ENCODE measurements around the gene SEMA5B.

The SEMA5B gene

DNA sequence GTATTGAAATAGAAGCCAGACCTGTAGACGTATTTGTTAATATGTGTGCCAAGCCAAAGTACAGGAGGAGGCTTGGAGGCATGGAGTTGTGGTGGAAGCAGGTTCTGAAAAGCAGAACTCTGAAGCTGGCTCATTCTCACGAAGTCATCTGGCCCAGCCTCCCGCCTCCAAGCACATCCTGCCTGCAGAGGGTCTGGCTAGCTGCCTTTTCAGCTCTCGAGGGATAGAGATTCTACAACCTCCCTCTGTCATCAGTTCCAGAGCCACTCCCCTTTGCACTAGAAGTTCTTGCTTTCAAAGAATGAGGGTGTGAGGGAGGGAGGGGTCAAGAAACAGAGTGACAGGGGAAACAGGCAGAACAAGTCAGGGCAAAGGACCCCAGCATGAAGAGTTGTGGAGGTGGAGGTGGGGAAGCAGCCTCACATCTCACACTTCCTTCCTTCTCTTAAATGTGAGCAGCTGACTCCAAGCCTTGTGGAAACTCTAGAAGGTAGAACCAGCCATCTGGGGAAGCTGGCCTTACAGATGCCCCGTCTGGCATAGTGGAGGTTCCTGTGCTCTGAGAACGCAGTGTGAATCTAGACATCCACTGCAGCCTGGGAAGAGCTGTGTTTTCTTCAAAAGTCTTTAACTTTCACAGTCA lies 137.4 kb downstream of the SEMA5B start:
- no peak for DNase-seq

DNA sequence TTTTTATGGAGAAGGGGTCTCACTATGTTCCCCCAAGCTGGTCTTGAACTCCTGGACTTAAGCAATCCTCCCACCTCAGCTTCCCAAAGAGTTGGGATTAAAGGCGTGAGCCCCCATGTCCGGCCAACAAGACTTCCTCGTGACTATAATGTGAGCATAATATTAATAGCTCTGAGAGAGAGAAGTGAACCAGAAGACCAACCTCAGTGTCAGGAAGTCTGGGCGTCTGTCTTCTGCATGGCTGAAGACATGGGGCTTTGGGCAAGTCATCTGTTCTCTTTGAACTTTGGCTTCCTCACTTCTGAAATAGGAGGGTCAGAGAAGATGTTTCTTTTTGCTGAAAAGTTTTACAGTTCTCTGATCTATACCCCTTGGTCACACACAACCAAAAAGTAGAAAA lies 140.6 kb downstream of the SEMA5B start:
- DNase-seq, result no peak

GRCh38 chr3:122886251-122886650 lies 141.3 kb downstream of the SEMA5B start:
- no peak for DNase-seq

GRCh38 chr3:122882361-122882947 lies 145.1 kb downstream of the SEMA5B start:
- no peak for DNase-seq

DNA sequence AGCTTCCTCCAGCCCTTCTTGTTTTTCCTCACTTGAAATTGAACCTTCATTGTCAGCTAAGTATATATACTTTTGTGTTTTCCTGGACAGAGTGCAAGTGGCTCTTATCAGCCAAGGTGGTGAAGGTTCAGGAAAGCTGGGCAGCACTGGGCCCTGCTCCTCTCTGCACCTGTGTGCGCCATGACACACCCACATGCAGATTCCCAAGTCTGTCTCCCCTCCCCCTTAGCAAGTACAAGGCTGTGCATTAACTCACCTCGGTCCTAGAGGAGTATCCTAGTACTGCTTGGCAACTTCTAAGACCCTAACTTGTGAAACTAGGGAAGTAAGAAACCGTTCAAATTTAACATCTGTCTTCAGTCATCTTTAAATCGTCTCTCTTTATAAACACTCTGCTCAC lies 146.9 kb downstream of the SEMA5B start:
- DNase-seq, result no peak

GRCh38 chr3:122880173-122880572 lies 147.4 kb downstream of the SEMA5B start:
- DNase-seq, result no peak

DNA sequence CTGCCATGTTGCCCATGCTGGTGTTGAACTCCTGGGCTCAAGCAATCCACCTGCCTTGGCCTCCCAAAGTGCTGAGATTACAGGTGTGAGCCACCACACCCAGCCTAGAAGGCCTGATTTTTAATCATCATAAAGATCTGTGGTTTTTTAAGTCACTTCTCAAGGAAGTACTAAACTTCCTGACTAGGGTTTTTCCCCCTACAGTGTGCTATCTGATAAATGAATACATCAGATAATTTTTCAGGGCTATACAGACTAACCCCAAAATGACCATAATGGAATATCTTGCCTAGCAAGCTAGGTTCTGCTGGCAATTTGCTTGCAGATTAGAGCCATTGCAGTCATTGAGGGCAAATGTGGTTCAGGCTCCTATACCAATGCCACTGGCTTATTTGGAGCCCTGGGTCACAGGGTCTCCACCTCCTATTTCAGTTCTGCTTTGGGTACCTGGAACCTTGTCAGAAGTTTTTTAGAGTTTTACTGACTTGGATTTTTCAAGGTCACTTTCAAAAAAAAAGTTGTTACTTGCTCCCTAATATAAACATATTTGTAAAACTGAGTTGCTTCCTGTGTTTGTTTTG lies 151.9 kb downstream of the SEMA5B start:
- DNase-seq, result no peak

- DNase-seq, result no peak
Measured at GRCh38 chr3:122873741-122874515, 153.6 kb downstream of the SEMA5B start.

GRCh38 chr3:122868322-122868721 lies 159.2 kb downstream of the SEMA5B start:
- DNase-seq, result no peak

DNA sequence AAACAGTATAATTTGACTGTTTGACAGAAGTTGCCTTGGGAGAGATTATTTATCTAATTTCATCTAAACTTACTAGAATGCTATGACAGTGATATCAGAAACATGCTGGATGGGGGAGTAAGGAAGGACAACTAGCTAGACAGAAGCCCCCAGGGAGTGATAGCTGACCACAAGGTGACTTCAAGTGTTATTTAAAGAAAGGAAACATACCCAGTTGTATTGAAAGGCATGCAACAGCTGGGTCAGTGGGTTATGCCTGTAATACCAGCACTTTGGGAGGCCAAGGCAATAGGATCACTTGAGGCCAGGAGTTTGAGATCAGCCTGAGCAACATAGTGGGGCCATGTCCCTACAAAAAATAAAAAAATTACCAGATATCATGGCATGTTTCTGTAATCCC lies 163.1 kb downstream of the SEMA5B start:
- DNase-seq, result no peak

DNA sequence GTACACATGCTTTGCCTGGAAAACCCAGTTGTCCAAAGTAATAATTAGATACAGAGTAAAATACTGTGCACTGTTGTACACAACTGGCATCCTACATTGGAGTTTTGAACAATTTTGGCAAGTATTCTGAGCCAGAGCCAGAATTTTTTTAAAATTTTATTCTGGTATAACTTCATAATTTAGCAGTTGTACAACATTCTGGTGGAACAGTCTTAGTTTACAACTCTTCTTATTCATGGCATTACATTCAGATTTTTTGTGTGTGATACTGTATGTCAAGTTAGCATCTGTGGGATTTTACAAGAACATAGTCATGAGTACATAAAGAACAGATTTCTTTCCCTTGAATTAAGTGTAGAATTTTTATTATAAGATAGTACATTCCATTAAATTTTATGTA lies 165.2 kb downstream of the SEMA5B start:
- DNase-seq, result no peak
